Measurements from ENCODE around the gene COBLL1.
"Not testable (repeated sequence)": the region's sequence is repeated elsewhere in the genome, so short reads cannot be mapped to it uniquely, and the experiment has no call there.

COBLL1 gene, protein sequence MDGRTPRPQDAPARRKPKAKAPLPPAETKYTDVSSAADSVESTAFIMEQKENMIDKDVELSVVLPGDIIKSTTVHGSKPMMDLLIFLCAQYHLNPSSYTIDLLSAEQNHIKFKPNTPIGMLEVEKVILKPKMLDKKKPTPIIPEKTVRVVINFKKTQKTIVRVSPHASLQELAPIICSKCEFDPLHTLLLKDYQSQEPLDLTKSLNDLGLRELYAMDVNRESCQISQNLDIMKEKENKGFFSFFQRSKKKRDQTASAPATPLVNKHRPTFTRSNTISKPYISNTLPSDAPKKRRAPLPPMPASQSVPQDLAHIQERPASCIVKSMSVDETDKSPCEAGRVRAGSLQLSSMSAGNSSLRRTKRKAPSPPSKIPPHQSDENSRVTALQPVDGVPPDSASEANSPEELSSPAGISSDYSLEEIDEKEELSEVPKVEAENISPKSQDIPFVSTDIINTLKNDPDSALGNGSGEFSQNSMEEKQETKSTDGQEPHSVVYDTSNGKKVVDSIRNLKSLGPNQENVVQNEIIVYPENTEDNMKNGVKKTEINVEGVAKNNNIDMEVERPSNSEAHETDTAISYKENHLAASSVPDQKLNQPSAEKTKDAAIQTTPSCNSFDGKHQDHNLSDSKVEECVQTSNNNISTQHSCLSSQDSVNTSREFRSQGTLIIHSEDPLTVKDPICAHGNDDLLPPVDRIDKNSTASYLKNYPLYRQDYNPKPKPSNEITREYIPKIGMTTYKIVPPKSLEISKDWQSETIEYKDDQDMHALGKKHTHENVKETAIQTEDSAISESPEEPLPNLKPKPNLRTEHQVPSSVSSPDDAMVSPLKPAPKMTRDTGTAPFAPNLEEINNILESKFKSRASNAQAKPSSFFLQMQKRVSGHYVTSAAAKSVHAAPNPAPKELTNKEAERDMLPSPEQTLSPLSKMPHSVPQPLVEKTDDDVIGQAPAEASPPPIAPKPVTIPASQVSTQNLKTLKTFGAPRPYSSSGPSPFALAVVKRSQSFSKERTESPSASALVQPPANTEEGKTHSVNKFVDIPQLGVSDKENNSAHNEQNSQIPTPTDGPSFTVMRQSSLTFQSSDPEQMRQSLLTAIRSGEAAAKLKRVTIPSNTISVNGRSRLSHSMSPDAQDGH

DNA sequence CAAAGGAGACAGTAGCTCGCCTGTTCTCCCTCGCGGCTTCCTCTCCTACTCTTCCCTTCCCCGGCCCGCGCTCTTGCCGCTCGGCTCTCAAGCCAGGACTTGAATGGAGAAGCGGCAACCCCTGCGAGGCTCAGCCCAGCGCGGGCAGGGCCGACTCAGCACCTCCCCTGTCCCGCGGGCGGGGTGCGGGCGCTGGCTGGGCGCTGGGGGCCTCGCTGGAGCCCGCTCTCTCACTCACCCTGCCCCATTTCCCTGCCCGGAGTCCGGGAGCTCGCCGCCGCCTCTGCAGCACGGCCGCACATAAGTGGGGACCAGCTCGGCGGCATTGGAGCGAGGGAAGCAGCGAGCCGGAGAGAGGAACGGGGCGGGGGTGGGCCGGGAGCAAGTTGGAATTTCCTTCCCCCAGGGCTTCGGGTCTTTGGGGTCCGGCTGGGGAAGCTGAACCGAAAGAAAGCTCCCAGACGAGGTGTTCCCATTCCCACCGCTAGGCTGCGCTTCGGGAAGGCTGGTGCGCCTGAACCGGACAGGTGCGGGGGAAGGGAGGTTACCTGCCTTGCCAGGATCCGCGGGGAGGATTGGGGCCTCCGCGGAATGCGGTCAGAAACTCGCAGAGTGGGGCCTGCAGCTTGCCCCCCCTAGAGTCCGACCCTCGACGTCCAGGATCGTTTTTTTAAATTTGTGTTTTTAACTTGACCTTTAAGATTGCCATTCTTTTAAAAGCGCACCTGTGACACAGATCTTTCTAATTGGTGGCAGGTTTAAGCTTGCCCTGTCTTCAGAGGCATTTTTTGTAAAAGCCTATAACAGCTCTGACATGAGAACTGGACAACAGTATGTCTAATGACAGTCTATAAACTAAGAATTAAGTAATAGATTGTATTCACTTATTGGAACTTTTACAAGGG is at the start of gene COBLL1:
COBLL1 (minus strand) TSS at position 105 of the 905 bp plus-strand sequence. CDS start 627 bp downstream, outside the sequence.
- peak; percentile 44 for FAIRE-seq

DNA sequence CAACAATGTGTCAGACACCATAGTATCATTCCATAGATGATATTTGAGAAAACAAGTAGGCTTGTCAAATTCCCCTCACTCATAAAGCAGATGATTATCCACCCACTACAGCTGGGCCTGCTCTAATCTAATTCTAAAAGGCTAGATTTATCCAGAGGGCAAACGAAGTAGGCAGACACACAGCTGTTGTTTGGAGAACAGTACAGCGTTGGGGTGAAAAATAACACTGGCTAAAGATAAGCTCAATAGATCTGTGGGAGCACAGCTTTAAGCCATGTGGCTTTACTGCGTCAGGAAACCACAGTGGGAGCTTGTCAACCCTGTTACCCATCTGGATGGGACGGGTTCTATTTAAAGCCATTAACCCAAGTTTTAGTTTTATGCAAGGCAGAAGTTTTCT is 48.9 kb upstream of the COBLL1 start:
- FAIRE-seq = no peak

More for the DNA sequence above, at the start of gene COBLL1:
- DNase-seq (ENCODE audit: insufficient read length, low spot score) = peak; percentile 61

DNA sequence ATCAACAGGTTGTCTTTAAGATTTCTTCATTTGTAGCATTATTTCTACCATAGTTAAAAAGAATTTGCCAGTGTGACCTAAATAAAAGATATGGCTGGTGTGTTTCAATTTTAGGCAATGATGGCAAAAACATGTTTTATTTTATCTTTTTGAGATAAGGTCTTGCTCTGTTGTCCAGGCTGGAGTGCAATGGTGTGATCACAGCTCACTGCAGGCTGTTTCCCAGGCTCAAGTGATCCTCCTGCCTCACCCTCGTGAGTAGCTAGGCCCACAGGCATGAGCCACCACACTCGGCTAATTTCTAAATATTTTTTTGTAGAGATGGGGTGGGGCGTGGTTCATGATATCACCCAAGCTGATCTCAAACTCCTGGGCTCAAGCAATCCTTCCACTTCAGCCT is 47.0 kb upstream of the COBLL1 start:
- no peak for FAIRE-seq
- no peak for DNase-seq (ENCODE audit: insufficient read length, low spot score)

More for the DNA sequence above, 48.9 kb upstream of the COBLL1 start:
- no peak for DNase-seq (ENCODE audit: insufficient read length, low spot score)

DNA sequence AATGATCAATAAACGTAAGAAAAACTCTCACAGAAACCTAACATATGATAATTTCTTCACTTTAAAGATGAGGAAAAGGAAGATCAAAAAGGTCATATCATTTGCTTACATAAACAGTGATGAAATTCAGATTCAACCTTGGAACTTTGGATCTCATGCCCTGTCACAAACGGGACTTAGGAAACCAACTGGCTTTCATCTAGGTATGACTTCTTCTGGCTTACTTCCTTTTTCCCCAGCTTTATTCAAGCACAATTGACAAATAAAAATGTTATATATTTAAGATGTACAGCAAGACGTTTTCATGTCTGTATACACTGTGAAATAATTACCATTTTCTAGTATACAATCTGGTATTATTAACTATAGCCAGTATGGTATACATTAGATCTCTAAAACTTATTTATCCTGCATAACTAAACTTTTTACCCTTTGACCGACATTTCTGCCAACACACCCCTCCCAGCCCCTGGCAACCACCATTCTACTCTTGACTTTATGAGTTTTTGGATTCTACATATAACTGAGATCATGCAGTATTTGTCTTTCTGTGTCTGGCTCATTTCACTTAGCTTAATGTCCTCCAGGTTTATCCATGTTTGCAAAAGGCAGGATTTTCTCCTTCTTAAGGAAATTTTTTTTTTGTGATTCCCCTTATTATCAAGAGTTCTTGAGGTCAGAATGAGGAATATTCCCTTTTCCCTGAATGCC is 46.0 kb upstream of the COBLL1 start:
- FAIRE-seq = no peak
- DNase-seq (ENCODE audit: insufficient read length, low spot score) = no peak

DNA sequence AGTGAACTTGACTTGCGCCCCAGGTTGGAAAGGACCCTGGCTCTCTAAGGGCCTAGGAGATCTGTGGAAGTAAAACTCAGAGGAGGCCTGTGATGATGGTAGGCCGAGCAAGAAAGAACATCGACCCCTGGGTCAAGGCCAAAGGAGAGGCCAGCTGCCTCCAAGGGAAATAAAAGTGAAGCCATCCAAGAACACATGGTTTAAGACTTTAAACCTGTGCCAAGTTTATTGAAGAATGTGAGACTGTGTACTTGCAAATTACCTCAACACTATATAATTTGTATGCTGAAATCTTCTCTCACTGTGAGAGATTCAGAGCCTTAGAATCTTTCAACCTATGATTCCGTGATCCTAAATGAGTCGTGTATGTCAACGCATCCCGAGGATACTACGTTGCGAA is 40.7 kb upstream of the COBLL1 start:
- FAIRE-seq = no peak
- no peak for DNase-seq (ENCODE audit: insufficient read length, low spot score)

DNA sequence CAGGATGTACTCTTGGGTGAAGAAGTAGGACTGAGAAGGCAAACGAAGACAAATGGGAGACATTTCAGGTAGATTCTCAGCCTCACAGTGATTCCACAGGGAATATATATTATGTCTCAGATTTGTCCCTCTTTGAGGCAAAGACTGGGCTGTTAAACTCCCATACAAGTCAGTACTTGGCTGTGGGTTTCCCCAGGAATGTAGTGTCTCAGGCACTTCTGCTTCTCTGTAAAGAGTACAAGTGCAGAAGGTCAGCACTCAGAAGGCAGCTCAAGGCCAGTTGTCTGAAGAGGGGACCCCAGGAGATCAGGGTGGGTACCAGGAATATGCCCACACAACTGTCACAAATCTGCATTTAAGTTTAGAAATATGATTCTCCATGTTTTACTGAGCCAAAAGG is 39.9 kb upstream of the COBLL1 start:
- FAIRE-seq = no peak
- no peak for DNase-seq (ENCODE audit: insufficient read length, low spot score)

DNA sequence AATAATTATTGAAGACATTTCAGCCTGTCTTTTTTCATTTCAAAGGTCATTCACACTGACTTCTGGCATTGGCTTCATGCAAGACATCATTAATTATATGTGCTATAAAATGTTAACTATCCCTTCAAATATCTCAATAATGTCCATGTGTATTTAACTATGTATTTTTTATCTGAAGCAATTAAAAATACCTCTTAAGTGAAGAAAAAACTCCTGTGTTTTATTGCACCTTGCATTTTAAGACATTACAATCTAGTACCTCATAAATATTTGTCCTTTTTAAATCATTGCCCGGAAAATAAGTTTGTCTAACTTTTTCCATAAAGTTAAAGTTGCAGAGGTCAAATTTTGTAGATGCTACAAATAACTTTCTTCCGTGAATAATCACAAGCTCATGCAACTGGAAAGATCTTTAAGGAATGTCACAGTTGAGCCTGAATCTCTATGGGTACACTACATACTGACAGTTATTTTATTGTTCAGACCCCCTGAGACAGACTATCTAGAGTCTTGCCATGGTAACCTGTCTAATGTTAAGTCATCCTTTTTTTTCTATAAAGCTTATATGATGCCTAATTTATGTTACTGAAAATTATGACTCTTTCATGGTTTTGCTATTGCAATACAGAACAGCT is 38.4 kb upstream of the COBLL1 start:
- DNase-seq (ENCODE audit: insufficient read length, low spot score) (no peak), FAIRE-seq (no peak)

DNA sequence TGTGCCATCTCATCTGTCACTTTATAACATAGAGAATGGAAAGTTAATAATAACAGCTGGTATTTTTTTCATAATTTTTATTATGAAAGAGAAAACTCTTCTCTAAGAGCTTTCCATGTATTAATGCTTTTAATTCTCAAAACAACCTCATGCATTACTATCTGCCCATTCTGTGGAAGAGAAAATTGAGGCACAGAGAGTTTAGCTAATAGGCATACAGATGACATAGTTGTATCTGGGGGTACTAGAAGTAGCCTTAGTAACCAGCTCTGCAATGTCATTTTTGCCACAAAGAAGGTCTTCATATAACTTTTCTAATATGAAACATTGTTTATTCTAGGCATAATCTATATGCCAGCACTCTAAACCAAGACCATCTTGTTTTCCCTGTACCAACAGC is 36.3 kb upstream of the COBLL1 start:
- FAIRE-seq (no peak), DNase-seq (ENCODE audit: insufficient read length, low spot score) (no peak)

DNA sequence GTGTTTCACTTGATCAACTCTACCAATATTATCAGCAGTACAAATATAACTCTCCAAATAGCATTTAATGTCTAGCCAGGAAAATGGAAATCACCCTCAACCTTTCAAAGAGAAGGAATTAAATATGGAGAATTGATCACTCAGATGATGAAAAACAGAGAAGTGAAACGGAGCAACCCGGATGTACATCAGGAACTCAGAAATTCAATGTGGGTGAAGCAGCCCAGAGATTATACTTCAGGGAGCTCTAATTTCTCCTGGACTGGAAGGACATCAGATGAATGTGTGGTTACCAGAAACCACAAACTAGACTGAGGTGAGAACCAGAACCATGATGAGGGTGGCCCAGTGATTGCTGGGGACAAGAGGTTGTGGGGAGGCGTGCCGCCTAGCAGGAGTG is 35.5 kb upstream of the COBLL1 start:
- no peak for FAIRE-seq
- DNase-seq (ENCODE audit: insufficient read length, low spot score) = no peak

DNA sequence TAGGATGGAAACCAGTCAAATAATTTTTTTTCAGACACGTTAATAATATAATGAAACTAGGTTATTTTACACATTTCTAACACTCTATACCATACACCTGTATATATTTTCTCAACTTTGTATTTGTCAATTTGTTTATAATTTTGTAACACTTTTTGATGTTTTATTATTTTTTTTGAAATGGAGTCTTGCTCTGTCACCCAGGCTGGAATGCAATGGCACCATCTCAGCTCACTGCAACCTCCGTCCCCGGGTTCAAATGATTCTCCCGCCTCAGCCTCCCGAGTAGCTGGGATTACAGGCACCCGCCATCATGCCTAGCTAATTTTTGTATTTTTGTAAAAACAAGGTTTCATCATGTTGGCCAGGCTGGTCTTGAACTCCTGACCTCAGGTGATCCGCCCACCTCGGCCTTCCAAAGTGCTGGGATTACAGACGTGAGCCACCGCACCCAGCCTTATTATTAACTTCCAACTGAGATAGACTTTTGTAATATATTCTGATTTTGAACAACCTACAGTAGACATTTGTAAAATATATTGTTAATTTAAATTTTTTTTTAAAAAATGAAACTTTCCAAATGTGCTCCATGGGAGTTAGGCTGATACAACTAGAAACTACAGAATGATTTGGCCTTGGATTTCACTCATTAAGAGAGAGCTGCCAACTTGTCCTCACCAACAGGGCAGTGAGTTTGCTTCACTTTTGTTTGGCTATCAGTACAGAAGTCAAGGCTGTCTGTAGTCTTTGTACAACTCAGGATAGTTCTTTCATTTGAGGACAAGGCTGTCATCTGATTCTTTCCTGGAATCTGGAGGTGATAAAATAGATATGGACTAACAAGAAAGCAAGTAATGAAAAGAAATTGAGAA is 33.9 kb upstream of the COBLL1 start:
- no peak for DNase-seq (ENCODE audit: insufficient read length, low spot score)
- FAIRE-seq = no peak

DNA sequence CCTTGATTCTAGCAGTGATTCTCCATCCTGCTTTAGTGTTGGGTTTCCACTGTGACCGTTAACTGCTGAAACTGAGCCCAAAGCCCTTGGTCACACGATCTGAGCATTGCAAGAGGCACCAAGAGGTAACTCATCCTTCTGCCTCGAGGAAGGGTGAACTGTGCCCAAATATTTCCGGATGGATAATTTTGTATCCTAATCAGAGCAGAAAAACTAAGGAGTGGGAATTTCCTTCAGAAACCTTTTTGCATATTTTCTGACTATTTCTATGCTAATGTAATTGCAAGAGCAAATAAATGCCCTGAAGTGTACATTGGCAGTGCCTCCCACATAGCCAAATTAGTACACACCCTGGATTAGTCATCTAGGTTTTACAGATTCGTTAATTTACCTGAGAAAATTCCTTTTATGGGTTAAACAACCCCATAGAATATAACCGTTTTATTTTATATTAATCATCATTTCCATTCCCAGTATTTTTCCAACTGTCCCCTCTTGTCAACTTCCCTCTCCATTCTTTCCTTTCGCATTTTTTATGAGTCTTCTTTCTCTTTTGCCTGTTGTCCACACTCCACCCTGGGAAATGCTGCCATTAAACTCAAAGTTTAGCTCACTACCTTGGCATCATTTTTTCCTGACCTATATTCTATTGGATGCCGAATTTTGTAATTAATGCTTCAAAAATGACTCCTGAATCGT is 31.7 kb upstream of the COBLL1 start:
- no peak for DNase-seq (ENCODE audit: insufficient read length, low spot score)
- no peak for FAIRE-seq

DNA sequence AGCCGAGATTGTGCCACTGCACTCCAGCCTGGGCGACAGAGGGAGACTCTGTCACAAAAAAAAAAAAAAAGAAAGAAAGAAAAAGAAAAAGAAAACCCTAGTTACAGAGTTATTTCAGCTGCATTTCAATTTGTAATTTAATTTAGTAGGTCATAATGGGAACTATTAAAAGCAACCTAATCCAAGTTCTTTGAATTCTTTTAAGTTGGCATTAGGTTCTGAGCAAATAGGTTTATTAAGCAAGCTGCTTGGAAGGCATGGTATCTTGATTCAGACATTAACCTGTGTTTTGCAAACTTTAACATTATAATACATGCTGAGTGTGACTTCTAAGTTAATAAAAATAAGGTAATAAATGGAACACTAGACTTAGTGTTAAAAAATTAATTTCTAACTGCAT is 29.8 kb upstream of the COBLL1 start:
- FAIRE-seq (no peak), DNase-seq (ENCODE audit: insufficient read length, low spot score) (no peak)

DNA sequence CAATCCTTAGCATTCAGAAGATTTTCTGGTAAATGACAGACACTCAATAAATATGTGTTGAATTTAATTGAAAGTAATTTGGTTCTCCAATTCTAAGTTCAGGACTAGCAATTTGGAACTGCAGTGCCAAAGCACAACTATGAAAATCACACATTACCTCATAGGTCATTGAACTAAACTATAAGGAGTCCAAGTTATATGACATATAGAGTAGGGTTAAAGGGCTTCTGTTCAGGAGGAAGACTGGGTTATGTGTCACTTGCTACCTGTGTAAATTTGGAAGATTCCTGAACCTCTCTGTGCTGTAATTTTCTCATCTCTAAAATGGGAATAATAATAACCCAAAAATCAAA is 27.8 kb upstream of the COBLL1 start:
- DNase-seq (ENCODE audit: insufficient read length, low spot score) (no peak), FAIRE-seq (no peak)

DNA sequence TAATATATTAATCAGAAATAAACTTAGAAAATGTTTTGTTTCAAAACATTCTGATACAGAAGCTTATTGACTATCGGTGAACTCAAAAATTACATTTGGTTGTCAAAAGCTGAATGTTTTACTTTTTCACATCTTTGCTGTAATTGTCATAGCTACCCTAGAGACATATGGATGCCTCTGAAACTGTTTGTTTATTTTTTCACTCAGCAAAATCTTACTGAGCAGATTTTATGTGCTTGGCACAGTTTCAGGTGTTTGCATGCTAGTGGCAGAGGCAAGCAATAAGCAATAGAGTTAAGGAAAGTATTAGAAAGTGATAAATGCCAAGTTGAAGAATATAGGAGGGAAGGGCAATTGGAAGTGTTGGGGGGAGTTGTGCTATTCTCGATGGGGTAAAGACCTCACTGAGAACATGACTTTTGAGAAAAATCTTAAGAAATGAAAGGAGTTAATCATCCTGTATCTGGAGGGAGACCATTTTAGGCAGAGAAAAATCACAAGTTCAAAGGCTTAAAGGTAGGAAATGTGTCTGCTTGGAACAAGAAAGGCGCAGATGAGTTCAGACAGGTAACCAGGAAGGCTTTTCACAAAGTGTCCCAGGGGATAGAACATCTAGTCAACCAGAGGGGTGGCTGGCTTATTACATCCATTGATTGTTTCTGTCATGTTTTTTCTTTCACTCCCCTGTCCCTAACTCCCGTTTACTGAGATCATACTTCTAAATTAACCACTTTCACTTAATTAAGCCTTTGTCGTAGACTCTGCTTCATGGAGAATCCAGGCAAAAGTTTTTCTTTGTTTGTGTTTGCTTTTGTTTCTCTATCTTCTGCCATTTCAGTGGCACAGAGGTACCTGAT is 27.2 kb upstream of the COBLL1 start:
- no peak for DNase-seq (ENCODE audit: insufficient read length, low spot score)
- no peak for FAIRE-seq

DNA sequence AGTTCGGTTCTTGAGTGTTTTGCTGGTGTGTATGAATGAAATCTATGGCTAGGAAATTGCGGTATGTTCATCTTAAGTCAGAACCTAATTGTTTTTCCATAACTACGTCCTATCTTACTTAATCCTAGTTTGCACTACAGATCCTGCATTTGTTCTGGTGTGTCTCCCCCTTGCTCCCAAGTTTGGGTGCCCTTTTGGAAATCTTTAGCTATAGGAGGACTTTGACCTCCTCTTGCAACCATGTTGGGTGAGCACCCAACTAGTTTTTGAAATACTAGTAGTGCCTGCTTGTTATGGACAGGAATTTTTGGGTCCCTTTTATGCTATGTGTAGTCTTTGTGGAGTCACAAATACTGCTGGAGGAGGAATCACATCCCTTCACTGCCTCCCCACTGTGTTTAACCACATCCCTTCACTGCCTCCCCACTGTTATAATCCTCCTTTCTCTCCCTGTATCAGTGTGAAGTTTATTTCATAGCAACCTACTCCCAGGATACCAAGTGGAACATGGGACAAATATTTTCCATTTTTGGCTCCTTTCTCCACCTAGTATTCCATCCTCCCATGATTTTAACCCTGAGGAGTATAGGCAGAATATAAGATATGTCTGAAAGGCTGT is 26.3 kb upstream of the COBLL1 start:
- DNase-seq (ENCODE audit: insufficient read length, low spot score) (no peak), FAIRE-seq (no peak)

DNA sequence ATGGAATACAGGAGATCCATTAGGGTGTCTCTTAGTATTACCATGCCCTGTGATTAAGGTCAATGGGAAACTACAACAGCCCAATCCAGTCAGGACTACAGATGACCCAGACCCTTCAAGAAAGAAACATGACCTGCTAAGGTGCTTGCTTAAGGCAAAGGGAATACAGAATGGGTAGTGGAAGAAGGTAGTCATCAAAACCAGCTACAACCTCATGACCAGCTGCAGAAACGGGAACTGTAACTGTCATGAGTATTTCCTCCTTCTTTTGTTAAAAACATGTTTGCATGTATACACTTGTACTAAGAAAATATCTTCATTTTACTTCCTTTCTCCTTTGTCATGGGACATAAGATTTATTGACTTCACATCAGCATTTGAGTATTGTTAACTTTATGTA is 24.8 kb upstream of the COBLL1 start:
- not testable (repeated sequence) for DNase-seq (ENCODE audit: insufficient read length, low spot score); FAIRE-seq
